Renal cortical epithelial cell (primary cell): ENCODE data around the gene HOXB3. TPM values are rescaled to one million over a fixed set of nuclear protein-coding genes. Genes with fewer than 3 reads are reported as not detected.

Experiments used
- DNase-seq: peaks from one replicate; pipeline ENCODE4 v3.0.0-alpha.2; 2011; ENCODE audit warnings: low read depth
- total RNA-seq: library from RNA; depleted of rRNA; stranded (reverse); fragments of >200 nt; gene quantifications from 2 replicates; pipeline ENCODE4 v1.2.3, GENCODE V29; 2014

HOXB3 gene
- total RNA-seq, 1 donor from 2014 or later = 36.2 TPM

GRCh38 chr17:48597778-48598631, 8.0 kb upstream of the HOXB3 start:
- DNase-seq = peak; percentile 72

- DNase-seq = no peak
Observed at GRCh38 chr17:48597528-48597777, 7.4 kb upstream of the HOXB3 start.

- no peak for DNase-seq
Observed at GRCh38 chr17:48596735-48597527, 6.9 kb upstream of the HOXB3 start.

GRCh38 chr17:48596000-48596734, 6.1 kb upstream of the HOXB3 start:
- no peak for DNase-seq

GRCh38 chr17:48595278-48595999, 5.4 kb upstream of the HOXB3 start:
- no peak for DNase-seq

GRCh38 chr17:48594538-48595277, 4.7 kb upstream of the HOXB3 start:
- DNase-seq = no peak

- DNase-seq = peak; percentile 82
Observed at GRCh38 chr17:48593840-48594537, 3.9 kb upstream of the HOXB3 start.

- DNase-seq = no peak
Observed at GRCh38 chr17:48593126-48593829, 3.2 kb upstream of the HOXB3 start, which contains the start of gene HOXB5. Gene HOXB5, minus strand, starts transcription at chr17:48593779. Its CDS starts 97 bp downstream, at chr17:48593682.

GRCh38 chr17:48592577-48592976, 2.5 kb upstream of the HOXB3 start:
- no peak for DNase-seq

GRCh38 chr17:48592057-48592514, 2.0 kb upstream of the HOXB3 start:
- DNase-seq = no peak

GRCh38 chr17:48591255-48592056, 1.4 kb upstream of the HOXB3 start:
- DNase-seq = no peak

GRCh38 chr17:48590607-48591161, 643 bp upstream of the HOXB3 start:
- DNase-seq = no peak

- no peak for DNase-seq
Observed at GRCh38 chr17:48589060-48589830, 796 bp downstream of the HOXB3 start.

GRCh38 chr17:48588528-48588927, 1.5 kb downstream of the HOXB3 start:
- DNase-seq = no peak

- DNase-seq = no peak
Observed at GRCh38 chr17:48588074-48588415, 2.0 kb downstream of the HOXB3 start.

- DNase-seq = no peak
Observed at GRCh38 chr17:48587276-48588073, 2.6 kb downstream of the HOXB3 start.
